Measurements from ENCODE around the gene STK11. TPM values are rescaled to one million over a fixed set of nuclear protein-coding genes. Genes with fewer than 3 reads are reported as not detected.

STK11 gene
- total RNA-seq, 1 experiment from 2014 or later: 53.0 TPM

DNA sequence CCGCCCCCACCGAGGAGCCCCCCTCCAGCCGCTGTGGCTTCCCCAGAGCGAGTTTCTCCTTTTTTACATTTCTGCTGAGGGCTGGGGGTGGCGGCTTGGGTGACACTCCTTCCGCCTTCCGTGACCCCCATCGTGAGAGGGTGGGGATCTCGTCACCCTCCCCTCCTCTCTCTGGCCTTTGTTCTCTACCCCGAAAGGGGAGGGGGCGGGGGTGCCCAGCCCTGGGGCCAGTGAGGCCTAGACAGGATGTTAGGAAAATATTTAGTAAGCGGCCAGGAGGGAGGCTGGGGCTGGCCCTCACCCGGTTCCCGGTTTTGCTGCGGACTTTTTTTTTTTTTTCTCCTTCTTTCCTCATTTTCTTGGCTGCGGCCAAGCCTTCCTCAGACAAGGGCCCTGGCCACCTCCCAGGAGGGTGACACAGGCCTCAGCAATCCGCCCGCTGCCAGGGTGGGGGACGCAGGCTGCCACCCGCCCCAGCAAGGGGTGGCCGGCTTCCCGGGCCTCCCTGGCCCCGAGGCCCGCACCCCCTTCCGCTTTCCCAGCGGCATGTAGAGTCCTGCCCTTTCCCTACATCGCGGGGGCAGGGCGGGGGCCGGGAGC is 46.7 kb downstream of the STK11 start:
- H3K9me2 ChIP-seq (ENCODE audit: insufficient read depth): no peaks in the 10 kb centered on the region
- H3K36me3 ChIP-seq (ENCODE audit: low read depth): peaks cover 3% of the 10 kb centered on the region; the same call in 1 of the 2 replicates
- H3K4me1 ChIP-seq (replicated peaks; ENCODE audit: insufficient read depth): peaks cover 19% of the 10 kb centered on the region
- H3F3A ChIP-seq (ENCODE audit: insufficient read depth, low read depth): peaks cover 36% of the 10 kb centered on the region
- no TSS peak for BruUV-seq (replicated peaks)
- H4K20me1 ChIP-seq (ENCODE audit: insufficient read depth): peaks cover 14% of the 10 kb centered on the region; the same call in 1 of the 2 replicates
- peak overlapping the region; percentile 88 for H3K27ac ChIP-seq
- DNase-seq: peak; percentile 84 to 87
- no peaks in the 10 kb centered on the region for H3K27me3 ChIP-seq (ENCODE audit: insufficient read depth, low read depth)
- TF ChIP-seq EZH2 (IDR thresholded peaks at IDR 0.05; ENCODE audit: low read depth): no peak
- TF ChIP-seq, protein P1, sequence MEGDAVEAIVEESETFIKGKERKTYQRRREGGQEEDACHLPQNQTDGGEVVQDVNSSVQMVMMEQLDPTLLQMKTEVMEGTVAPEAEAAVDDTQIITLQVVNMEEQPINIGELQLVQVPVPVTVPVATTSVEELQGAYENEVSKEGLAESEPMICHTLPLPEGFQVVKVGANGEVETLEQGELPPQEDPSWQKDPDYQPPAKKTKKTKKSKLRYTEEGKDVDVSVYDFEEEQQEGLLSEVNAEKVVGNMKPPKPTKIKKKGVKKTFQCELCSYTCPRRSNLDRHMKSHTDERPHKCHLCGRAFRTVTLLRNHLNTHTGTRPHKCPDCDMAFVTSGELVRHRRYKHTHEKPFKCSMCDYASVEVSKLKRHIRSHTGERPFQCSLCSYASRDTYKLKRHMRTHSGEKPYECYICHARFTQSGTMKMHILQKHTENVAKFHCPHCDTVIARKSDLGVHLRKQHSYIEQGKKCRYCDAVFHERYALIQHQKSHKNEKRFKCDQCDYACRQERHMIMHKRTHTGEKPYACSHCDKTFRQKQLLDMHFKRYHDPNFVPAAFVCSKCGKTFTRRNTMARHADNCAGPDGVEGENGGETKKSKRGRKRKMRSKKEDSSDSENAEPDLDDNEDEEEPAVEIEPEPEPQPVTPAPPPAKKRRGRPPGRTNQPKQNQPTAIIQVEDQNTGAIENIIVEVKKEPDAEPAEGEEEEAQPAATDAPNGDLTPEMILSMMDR (conservative IDR thresholded peaks at IDR 0.05): no peak
- intact Hi-C loops (cut with micrococcal nuclease; ENCODE audit: unreplicated experiment): loop anchor here (2.0 kb wide), 1 partner anchor 14 kb away; no protein-coding TSS in a partner anchor
- ChIA-PET CTCF (interaction anchor here (0.9 kb wide), 1 partner anchor 16 kb away, joined by 4 read pairs; no protein-coding TSS in a partner anchor), POLR2A (ENCODE audit: unreplicated experiment) (interaction anchor here (0.5 to 1.6 kb wide), 6 partner anchors 14 to 681 kb away, joined by 3 to 33 read pairs (median 6); partner anchors contain the start of gene CIRBP)
- peak overlapping the region; percentile 71 for H3K4me3 ChIP-seq
- H3K79me2 ChIP-seq (ENCODE audit: low read depth): peaks cover 57% of the 10 kb centered on the region
- H3K4me2 ChIP-seq: peak overlapping the region; percentile 75
- H2AFZ ChIP-seq: no peak overlapping the region
- H3K9me3 ChIP-seq (ENCODE audit: insufficient read depth, low read depth): no peaks in the 10 kb centered on the region

DNA sequence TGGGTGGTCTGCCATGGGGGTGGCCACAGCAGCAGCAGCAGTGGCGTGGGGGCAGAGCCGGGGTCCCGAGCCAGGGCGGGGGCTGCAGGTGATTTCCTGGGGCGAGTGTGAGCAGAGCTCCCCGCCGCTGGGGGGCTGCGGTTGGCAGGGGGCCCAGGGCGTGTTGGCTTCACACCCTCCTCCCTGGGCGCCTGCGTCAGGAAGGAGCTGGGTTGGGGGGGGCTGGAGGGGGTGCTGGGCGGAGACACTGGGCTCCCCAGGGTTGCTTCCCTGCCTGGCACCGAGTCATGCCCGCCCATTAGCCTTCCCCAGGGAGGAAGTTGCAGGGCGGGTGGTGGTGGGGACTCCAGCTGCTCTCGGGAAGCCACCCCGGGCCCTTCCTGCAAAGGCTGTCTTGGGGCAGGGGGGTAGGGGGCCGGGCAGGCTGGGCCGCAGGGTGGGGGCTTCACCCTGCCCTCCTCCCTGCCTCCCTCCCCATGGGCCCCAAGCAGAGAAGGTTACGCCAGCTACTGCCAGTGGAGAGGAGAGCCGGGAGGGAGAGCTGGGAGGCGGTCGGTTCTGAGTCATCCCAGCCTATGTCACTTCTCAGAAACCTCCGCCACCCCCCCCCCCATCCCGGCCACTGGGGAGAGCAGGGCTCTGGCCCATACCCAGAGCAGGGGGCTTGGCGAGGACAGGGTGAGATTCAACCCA is 47.4 kb downstream of the STK11 start:
- Histone ChIP-seq H3K79me2 (ENCODE audit: low read depth) (peaks cover 57% of the 10 kb centered on the region), H3F3A (ENCODE audit: insufficient read depth, low read depth) (peaks cover 36% of the 10 kb centered on the region; the same call in 1 of the 2 replicates), H3K4me2 (peak overlapping the region; percentile 75), H3K4me1 (replicated peaks; ENCODE audit: insufficient read depth) (peaks cover 18% of the 10 kb centered on the region), H3K27me3 (ENCODE audit: insufficient read depth, low read depth) (no peaks in the 10 kb centered on the region), H3K36me3 (ENCODE audit: low read depth) (peaks cover 3% of the 10 kb centered on the region; the same call in 1 of the 2 replicates), H3K4me3 (peak overlapping the region; percentile 71; the same call in 1 of the 2 replicates), H3K9me3 (ENCODE audit: insufficient read depth, low read depth) (no peaks in the 10 kb centered on the region), H4K20me1 (ENCODE audit: insufficient read depth) (peaks cover 14% of the 10 kb centered on the region; the same call in 1 of the 2 replicates), H2AFZ (no peak overlapping the region), H3K9me2 (ENCODE audit: insufficient read depth) (no peaks in the 10 kb centered on the region), H3K27ac (peak overlapping the region; percentile 88)
- TF ChIP-seq EZH2 (IDR thresholded peaks at IDR 0.05; ENCODE audit: low read depth): no peak
- TF ChIP-seq, protein P1 (conservative IDR thresholded peaks at IDR 0.05): no peak
- DNase-seq: peak; percentile 78 to 88
- intact Hi-C loops (cut with micrococcal nuclease; ENCODE audit: unreplicated experiment): loop anchor here (1.0 to 2.0 kb wide), 2 partner anchors 9 to 14 kb away; no protein-coding TSS in a partner anchor
- POLR2A ChIA-PET (ENCODE audit: unreplicated experiment): interaction anchor here (0.5 to 1.6 kb wide), 10 partner anchors 8 to 682 kb away, joined by 3 to 33 read pairs (median 4); partner anchors contain the start of genes CIRBP and FAM174C
- no TSS peak for BruUV-seq (replicated peaks)
- CTCF ChIA-PET: interaction anchor here (0.9 to 1.0 kb wide), 3 partner anchors 8 to 16 kb away, joined by 4 to 6 read pairs (median 5); no protein-coding TSS in a partner anchor

DNA sequence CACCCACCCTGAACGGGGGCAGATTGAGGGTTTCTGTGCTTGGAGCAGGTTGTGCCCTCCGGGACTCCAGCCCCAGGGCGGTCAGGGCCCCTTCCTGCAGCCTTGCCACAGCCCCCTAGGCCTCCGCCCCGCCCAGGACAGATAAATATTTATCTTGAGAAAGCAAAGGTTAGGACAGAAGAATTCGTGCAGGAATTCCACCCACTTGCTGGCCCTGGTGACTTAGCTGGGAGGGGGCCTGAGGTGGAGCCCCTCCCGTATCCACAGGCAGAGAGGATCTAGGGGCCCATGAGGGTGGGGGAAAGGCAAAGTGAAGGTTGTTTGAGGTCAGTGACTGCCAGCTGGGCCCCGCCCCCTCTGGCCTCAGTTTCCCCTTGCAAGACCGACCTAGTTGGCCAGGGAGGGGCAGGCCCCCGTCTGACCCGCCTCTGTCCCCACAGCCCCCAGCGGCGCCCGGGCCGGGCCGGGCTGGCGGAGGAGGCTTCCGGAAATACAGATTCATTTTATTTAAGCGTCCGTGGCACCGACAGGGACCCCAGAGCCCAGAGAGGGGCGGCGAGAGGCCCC is 48.0 kb downstream of the STK11 start:
- Histone ChIP-seq H3K9me3 (ENCODE audit: insufficient read depth, low read depth) (no peaks in the 10 kb centered on the region), H3K79me2 (ENCODE audit: low read depth) (peaks cover 57% of the 10 kb centered on the region), H3K27ac (peak overlapping the region; percentile 88), H3F3A (ENCODE audit: insufficient read depth, low read depth) (peaks cover 41% of the 10 kb centered on the region; the same call in 1 of the 2 replicates), H3K9me2 (ENCODE audit: insufficient read depth) (no peaks in the 10 kb centered on the region), H3K4me1 (replicated peaks; ENCODE audit: insufficient read depth) (peaks cover 24% of the 10 kb centered on the region), H3K27me3 (ENCODE audit: insufficient read depth, low read depth) (no peaks in the 10 kb centered on the region), H3K4me3 (peak overlapping the region; percentile 71; the same call in 1 of the 2 replicates), H4K20me1 (ENCODE audit: insufficient read depth) (peaks cover 14% of the 10 kb centered on the region; the same call in 1 of the 2 replicates), H2AFZ (no peak overlapping the region), H3K4me2 (peak overlapping the region; percentile 75), H3K36me3 (ENCODE audit: low read depth) (peaks cover 3% of the 10 kb centered on the region; the same call in 1 of the 2 replicates)
- TSS peak; percentile 2 for BruUV-seq (replicated peaks)
- ChIA-PET CTCF (interaction anchor here (0.9 to 1.0 kb wide), 3 partner anchors 9 to 15 kb away, joined by 4 to 6 read pairs (median 5); no protein-coding TSS in a partner anchor), POLR2A (ENCODE audit: unreplicated experiment) (interaction anchor here (0.6 to 1.6 kb wide), 6 partner anchors 8 to 87 kb away, joined by 3 to 33 read pairs (median 4); partner anchors contain the start of genes CIRBP and FAM174C)
- DNase-seq: peak; percentile 72 to 79
- intact Hi-C loops (cut with micrococcal nuclease; ENCODE audit: unreplicated experiment): loop anchor here (1.0 to 2.0 kb wide), 2 partner anchors 9 to 13 kb away; no protein-coding TSS in a partner anchor
- TF ChIP-seq, protein P1 (conservative IDR thresholded peaks at IDR 0.05): no peak
- no peak for TF ChIP-seq EZH2 (IDR thresholded peaks at IDR 0.05; ENCODE audit: low read depth)

All from PC-9 (cell line).